KMS-11 (cell line): ENCODE data around the gene TEKT5.

ENCODE experiments used
- H2AFZ ChIP-seq: fragments of 200-600 bp; sonication (generic); 2 replicates; pipeline ENCODE4 v1.6.1; 2016; ENCODE audit warnings: antibody characterized with exemption, mixed run types, low read depth
- H3K27ac ChIP-seq: fragments of 200-600 bp; sonication (generic); 2 replicates; pipeline ENCODE4 v1.6.1; 2016; ENCODE audit warnings: mild to moderate bottlenecking, mixed run types
- H3K27me3 ChIP-seq: fragments of 200-600 bp; sonication (generic); 2 replicates; pipeline ENCODE4 v1.6.1; 2017; ENCODE audit warnings: mild to moderate bottlenecking, low read depth, mixed run types, moderate library complexity; ENCODE audit not compliant: insufficient read depth
- H3K36me3 ChIP-seq: fragments of 200-600 bp; sonication (generic); 2 replicates; pipeline ENCODE4 v1.6.1; 2017; ENCODE audit warnings: mild to moderate bottlenecking, mixed run types; ENCODE audit not compliant: insufficient read depth
- H3K4me1 ChIP-seq: fragments of 200-600 bp; sonication (generic); 2 replicates; pipeline ENCODE4 v1.6.1; 2016; ENCODE audit warnings: mild to moderate bottlenecking, low read depth, mixed run types; ENCODE audit not compliant: poor library complexity, severe bottlenecking
- H3K4me2 ChIP-seq: fragments of 200-600 bp; sonication (generic); 2 replicates; pipeline ENCODE4 v1.7.0; 2016; ENCODE audit warnings: mild to moderate bottlenecking, mixed run types
- H3K4me3 ChIP-seq: fragments of 200-600 bp; sonication (generic); IDR thresholded peaks from 2 replicates; pipeline ENCODE4 v1.6.1; 2017; ENCODE audit warnings: low read depth, low read length, mixed read lengths; ENCODE audit not compliant: insufficient read depth
- H3K79me2 ChIP-seq: fragments of 200-600 bp; sonication (generic); 2 replicates; pipeline ENCODE4 v1.6.1; 2016; ENCODE audit warnings: low read depth, mixed run types; ENCODE audit not compliant: insufficient read depth
- H3K9ac ChIP-seq: fragments of 200-600 bp; sonication (generic); 2 replicates; pipeline ENCODE4 v1.6.1; 2016; ENCODE audit warnings: mild to moderate bottlenecking, mixed run types
- H4K20me1 ChIP-seq: fragments of 200-600 bp; sonication (generic); 2 replicates; pipeline ENCODE4 v1.6.1; 2016; ENCODE audit warnings: mild to moderate bottlenecking, mixed run types; ENCODE audit not compliant: insufficient read depth
- CTCF ChIP-seq: fragments of 200-600 bp; sonication (generic); conservative IDR thresholded peaks from 2 replicates; pipeline ENCODE4 v1.6.1; 2017; ENCODE audit warnings: low read depth, mild to moderate bottlenecking, antibody characterized with exemption, low read length, moderate library complexity, mixed read lengths

Gene TEKT5

GRCh38 chr16:10667239-10667638 lies 27.5 kb downstream of the TEKT5 start:
- no peak overlapping the region for H3K4me3 ChIP-seq
- no peak for TF ChIP-seq CTCF
- H3K9ac ChIP-seq, result no peak overlapping the region
- no peaks in the 10 kb centered on the region for H3K79me2 ChIP-seq
- no peak overlapping the region for H3K4me2 ChIP-seq
- H3K36me3 ChIP-seq, result no peaks in the 10 kb centered on the region
- H2AFZ ChIP-seq, result no peak overlapping the region
- H3K27ac ChIP-seq, result no peak overlapping the region
- H3K27me3 ChIP-seq, result no peaks in the 10 kb centered on the region
- H3K4me1 ChIP-seq, result peaks cover 37% of the 10 kb centered on the region
- no peaks in the 10 kb centered on the region for H4K20me1 ChIP-seq

- TF ChIP-seq CTCF, result no peak
- H3K4me2 ChIP-seq, result no peak overlapping the region
- no peak overlapping the region for H3K4me3 ChIP-seq
- peaks cover 47% of the 10 kb centered on the region for H3K4me1 ChIP-seq
- no peaks in the 10 kb centered on the region for H3K79me2 ChIP-seq
- H3K36me3 ChIP-seq, result no peaks in the 10 kb centered on the region
- H3K27me3 ChIP-seq, result no peaks in the 10 kb centered on the region
- no peak overlapping the region for H3K9ac ChIP-seq
- no peaks in the 10 kb centered on the region for H4K20me1 ChIP-seq
- H3K27ac ChIP-seq, result no peak overlapping the region
- no peak overlapping the region for H2AFZ ChIP-seq
These were observed 28.4 kb downstream of the TEKT5 start for GRCh38 chr16:10666291-10666690.

GRCh38 chr16:10665166-10665565 lies 29.6 kb downstream of the TEKT5 start:
- Histone ChIP-seq H3K4me3 (no peak overlapping the region), H3K36me3 (no peaks in the 10 kb centered on the region), H3K9ac (no peak overlapping the region), H3K27ac (no peak overlapping the region), H4K20me1 (no peaks in the 10 kb centered on the region), H2AFZ (no peak overlapping the region), H3K4me2 (no peak overlapping the region), H3K4me1 (peaks cover 58% of the 10 kb centered on the region), H3K27me3 (no peaks in the 10 kb centered on the region), H3K79me2 (no peaks in the 10 kb centered on the region)
- no peak for TF ChIP-seq CTCF

- Histone ChIP-seq H3K4me3 (no peak overlapping the region), H2AFZ (no peak overlapping the region), H3K4me2 (no peak overlapping the region), H4K20me1 (no peaks in the 10 kb centered on the region), H3K79me2 (no peaks in the 10 kb centered on the region), H3K9ac (no peak overlapping the region), H3K36me3 (no peaks in the 10 kb centered on the region), H3K27ac (no peak overlapping the region), H3K4me1 (peaks cover 63% of the 10 kb centered on the region), H3K27me3 (no peaks in the 10 kb centered on the region)
- no peak for TF ChIP-seq CTCF
These were observed 30.0 kb downstream of the TEKT5 start for GRCh38 chr16:10664720-10665126.
